D721Med (cell line): ENCODE measurements around the gene CDH15.

Experiments used
- DNase-seq: peaks from one replicate; pipeline ENCODE4 v3.0.0; 2011; ENCODE audit warnings: low spot score; ENCODE audit not compliant: insufficient read length
- FAIRE-seq: peaks from 2 replicates; lab custom pipeline; 2011; peaks lifted over from hg19 to GRCh38; lab: Jason Lieb, UNC
- CTCF ChIP-seq: IDR thresholded peaks from 2 replicates; pipeline ENCODE4 v1.5.1; 2012; ENCODE audit warnings: mild to moderate bottlenecking, control low read depth; ENCODE audit not compliant: insufficient read depth; ENCODE audit errors: missing control alignments

Gene CDH15

GRCh38 chr16:89197033-89197632, 25.6 kb downstream of the CDH15 start:
- no peak for FAIRE-seq
- no peak for DNase-seq
- no peak for TF ChIP-seq CTCF

- DNase-seq (no peak), FAIRE-seq (no peak)
- TF ChIP-seq CTCF = no peak
Measured at GRCh38 chr16:89197633-89198416, 26.3 kb downstream of the CDH15 start.

- FAIRE-seq = no peak
- no peak for TF ChIP-seq CTCF
- no peak for DNase-seq
Measured at GRCh38 chr16:89198417-89199240, 27.1 kb downstream of the CDH15 start.

- FAIRE-seq = no peak
- DNase-seq = no peak
- no peak for TF ChIP-seq CTCF
Measured at GRCh38 chr16:89199241-89200123, 27.9 kb downstream of the CDH15 start.

- no peak for DNase-seq
- FAIRE-seq = no peak
- no peak for TF ChIP-seq CTCF
Measured at GRCh38 chr16:89200124-89200849, 28.7 kb downstream of the CDH15 start, which contains the start of gene SLC22A31. Gene SLC22A31, minus strand, starts transcription at chr16:89200537. Its CDS starts 36 bp downstream, at chr16:89200501.

- DNase-seq = no peak
- no peak for FAIRE-seq
- TF ChIP-seq CTCF = no peak
Measured at GRCh38 chr16:89200850-89201411, 29.4 kb downstream of the CDH15 start.
